Esophagus muscularis mucosa (tissue), 4 donors: ENCODE results near the gene TEX44. TPM values are rescaled to one million over a fixed set of nuclear protein-coding genes. Genes with fewer than 3 reads are reported as not detected.
A peak's percentile ranks its signal among the peaks of the same experiment; 100 is the strongest.

Experiments
- DNase-seq: peaks from one replicate; pipeline ENCODE4 v3.0.0-alpha.2; 2017; ENCODE audit errors: extremely low spot score
- H3K27ac ChIP-seq, 4 donors: fragments of 200-600 bp; sonication (generic); replicated peaks in 1 of 4; 1 replicate in 3 of 4; 2 replicates in 1 of 4; pipeline ENCODE4 v1.5.1; 2016 to 2019; ENCODE audit warnings: mild to moderate bottlenecking in 1 of 4
- H3K27me3 ChIP-seq, 4 donors: fragments of 200-600 bp; sonication (generic); one replicate each; pipeline versions ENCODE4 v1.5.1 to v1.6.0; 2016 to 2019
- H3K36me3 ChIP-seq, 4 donors: fragments of 200-600 bp; sonication (generic); one replicate each; pipeline ENCODE4 v1.5.1; 2016 to 2019
- H3K4me1 ChIP-seq, 4 donors: fragments of 200-600 bp; sonication (generic); one replicate each; pipeline ENCODE4 v1.5.1; 2016 to 2019
- H3K4me3 ChIP-seq, 4 donors: fragments of 200-600 bp; sonication (generic); 1 replicate in 2 of 4; 2 replicates in 2 of 4; pipeline ENCODE4 v1.5.1; 2016 to 2019; ENCODE audit warnings: mild to moderate bottlenecking in 4 of 4, moderate library complexity in 1 of 4
- H3K9me3 ChIP-seq, 4 donors: fragments of 200-600 bp; sonication (generic); 1 replicate in 3 of 4; 2 replicates in 1 of 4; pipeline ENCODE4 v1.5.1; 2016 to 2019
- CTCF ChIP-seq, 3 experiments: fragments of 200-600 bp in 2 of 3; fragments of 450-650 bp in 1 of 3; sonication (generic) in 2 of 3; IDR thresholded peaks; one replicate each; pipeline ENCODE4 v1.5.1; 2017 to 2019; ENCODE audit warnings: antibody characterized with exemption in 3 of 3, mild to moderate bottlenecking in 2 of 3, moderate library complexity in 1 of 3
- EP300 ChIP-seq: sonication (generic); formaldehyde crosslinking; IDR thresholded peaks from one replicate; pipeline ENCODE4 v1.6.1; 2017; ENCODE audit warnings: antibody characterized with exemption
- POLR2A ChIP-seq: fragments of 450-650 bp; IDR thresholded peaks from one replicate; pipeline ENCODE4 v1.6.1; 2017; ENCODE audit warnings: antibody characterized with exemption, moderate library complexity, mild to moderate bottlenecking, low read depth
- POLR2AphosphoS5 ChIP-seq, 2 donors: sonication (generic); formaldehyde crosslinking; IDR thresholded peaks; one replicate each; pipeline ENCODE4 v1.6.1; 2017; ENCODE audit warnings: antibody characterized with exemption in 2 of 2
- WGBS: methylation state at CpG from one replicate; pipeline ENCODE4 v1.1.5; 2018; 5-methylcytosine and 5-hydroxymethylcytosine counted together
- intact Hi-C: fragments of 100-400 bp; cut with DNase I; formaldehyde crosslinking; loops from one replicate; pipeline ENCODE4 v1.15.1; 2023
- total RNA-seq, 4 donors: library from RNA; depleted of rRNA; stranded (reverse); fragments of >200 nt; gene quantifications; one replicate each; pipeline versions ENCODE4 v1.1.0 to v1.2.1, GENCODE V29; 2016

The TEX44 gene
- total RNA-seq, 4 donors from 2014 or later: not detected

GRCh38 chr2:231601356-231602229 lies 8.9 kb downstream of the TEX44 start:
- WGBS: 29% methylated on average over 12 of the region's 12 CpGs
- H3K4me3 ChIP-seq: no peak overlapping the region
- DNase-seq: no peak
- peak overlapping the region; percentile 94 to 100 (median 96) for H3K27ac ChIP-seq
- H3K27me3 ChIP-seq: no peaks in the 10 kb centered on the region
- H3K9me3 ChIP-seq: no peaks in the 10 kb centered on the region
- H3K36me3 ChIP-seq: no peaks in the 10 kb centered on the region
- intact Hi-C loops: loop anchor here (2.0 to 5.0 kb wide), 2 partner anchors 39 to 84 kb away; no protein-coding TSS in a partner anchor
- TF ChIP-seq EP300 (no peak), POLR2AphosphoS5 (IDR thresholded peaks at IDR 0.05) (peak in 1 of 2 donors; percentile 38), CTCF (IDR thresholded peaks at IDR 0.05) (peak; percentile 80 to 91 (median 86)), POLR2A (no peak)
- H3K4me1 ChIP-seq: peaks cover 40 to 66% (median 66%) of the 10 kb centered on the region in 4 donors

GRCh38 chr2:231602859-231603467 lies 10.3 kb downstream of the TEX44 start:
- Histone ChIP-seq H3K27me3 (no peaks in the 10 kb centered on the region), H3K9me3 (no peaks in the 10 kb centered on the region), H3K4me1 (peaks cover 48 to 70% (median 68%) of the 10 kb centered on the region in 4 donors), H3K27ac (peak overlapping the region; percentile 94 to 100 (median 96)), H3K36me3 (no peaks in the 10 kb centered on the region), H3K4me3 (peak overlapping the region in 2 of 4 donors; percentile 55 to 63)
- intact Hi-C loops: loop anchor here (2.0 to 5.0 kb wide), 2 partner anchors 40 to 86 kb away; no protein-coding TSS in a partner anchor
- WGBS: 76% methylated on average over 6 of the region's 6 CpGs
- TF ChIP-seq POLR2AphosphoS5 (IDR thresholded peaks at IDR 0.05) (no peak), CTCF (IDR thresholded peaks at IDR 0.05) (no peak), POLR2A (no peak), EP300 (no peak)
- DNase-seq: no peak

- H3K27ac ChIP-seq: peak overlapping the region; percentile 94 to 100 (median 96)
- WGBS: 18% methylated on average over 3 of the region's 40 CpGs
- peaks cover 48 to 70% (median 68%) of the 10 kb centered on the region in 4 donors for H3K4me1 ChIP-seq
- no peak for DNase-seq
- H3K4me3 ChIP-seq: peak overlapping the region; percentile 55 to 64 (median 64)
- no peaks in the 10 kb centered on the region for H3K36me3 ChIP-seq
- intact Hi-C loops: loop anchor here (5.0 kb wide), 1 partner anchor 87 kb away; no protein-coding TSS in a partner anchor
- H3K27me3 ChIP-seq: no peaks in the 10 kb centered on the region
- TF ChIP-seq POLR2A (peak; percentile 74), POLR2AphosphoS5 (IDR thresholded peaks at IDR 0.05) (peak; percentile 46 to 89), EP300 (no peak), CTCF (IDR thresholded peaks at IDR 0.05) (no peak)
- H3K9me3 ChIP-seq: no peaks in the 10 kb centered on the region
Observed at GRCh38 chr2:231604101-231604684, 11.5 kb downstream of the TEX44 start.

GRCh38 chr2:231604685-231605606 lies 12.3 kb downstream of the TEX44 start:
- Histone ChIP-seq H3K9me3 (no peaks in the 10 kb centered on the region), H3K4me1 (peaks cover 48 to 70% (median 68%) of the 10 kb centered on the region in 4 donors), H3K27ac (peak overlapping the region; percentile 94 to 100 (median 96)), H3K4me3 (peak overlapping the region; percentile 55 to 64 (median 64)), H3K27me3 (no peaks in the 10 kb centered on the region), H3K36me3 (no peaks in the 10 kb centered on the region)
- TF ChIP-seq CTCF (IDR thresholded peaks at IDR 0.05): peak in 1 of 3 experiments; percentile 21
- TF ChIP-seq POLR2A: peak; percentile 61
- peak; percentile 79 for TF ChIP-seq EP300
- TF ChIP-seq POLR2AphosphoS5 (IDR thresholded peaks at IDR 0.05): peak; percentile 96
- intact Hi-C loops: loop anchor here (5.0 kb wide), 1 partner anchor 88 kb away; no protein-coding TSS in a partner anchor
- DNase-seq: peak; percentile 100
- WGBS: 49% methylated on average over 16 of the region's 54 CpGs
